Progenitor cell of endocrine pancreas (in vitro differentiated cells): ENCODE results near the gene TMEM139. TPM values are rescaled to one million over a fixed set of nuclear protein-coding genes. Genes with fewer than 3 reads are reported as not detected.

Source experiments
- DNase-seq: peaks from one replicate; pipeline ENCODE4 v3.0.0; 2021; ENCODE audit warnings: low spot score; ENCODE audit not compliant: unreplicated experiment
- H3K27ac Mint-ChIP-seq: 2 replicates; pipeline ENCODE4 v1.8.0; 2021; ENCODE audit warnings: mild to moderate bottlenecking, moderate library complexity, mixed read lengths
- H3K27me3 Mint-ChIP-seq: 2 replicates; pipeline ENCODE4 v1.8.0; 2021; ENCODE audit warnings: mixed read lengths
- H3K36me3 Mint-ChIP-seq: 2 replicates; pipeline ENCODE4 v1.8.0; 2022; ENCODE audit warnings: mixed read lengths; ENCODE audit not compliant: insufficient read depth
- H3K4me1 Mint-ChIP-seq: 2 replicates; pipeline ENCODE4 v1.8.0; 2021; ENCODE audit warnings: low read depth, mixed read lengths
- H3K4me3 Mint-ChIP-seq: 2 replicates; pipeline ENCODE4 v1.8.0; 2021; ENCODE audit warnings: low read depth, mild to moderate bottlenecking, moderate library complexity, mixed read lengths
- H3K9me3 Mint-ChIP-seq: 2 replicates; pipeline ENCODE4 v1.8.0; 2021; ENCODE audit warnings: low read depth, mixed read lengths
- total RNA-seq: library from RNA; stranded (reverse); gene quantifications from 2 replicates; pipeline ENCODE4 v1.2.1, GENCODE V29; 2021
- TF ChIP-seq, protein P1 (sequence below): fragments of 200-600 bp; sonication (generic); IDR thresholded peaks from one replicate; pipeline ENCODE4 v1.5.0; 2021; ENCODE audit warnings: antibody characterized with exemption, mild to moderate bottlenecking; ENCODE audit not compliant: unreplicated experiment

TMEM139 gene
- total RNA-seq, 1 donor from 2014 or later = 4.7 TPM

DNA sequence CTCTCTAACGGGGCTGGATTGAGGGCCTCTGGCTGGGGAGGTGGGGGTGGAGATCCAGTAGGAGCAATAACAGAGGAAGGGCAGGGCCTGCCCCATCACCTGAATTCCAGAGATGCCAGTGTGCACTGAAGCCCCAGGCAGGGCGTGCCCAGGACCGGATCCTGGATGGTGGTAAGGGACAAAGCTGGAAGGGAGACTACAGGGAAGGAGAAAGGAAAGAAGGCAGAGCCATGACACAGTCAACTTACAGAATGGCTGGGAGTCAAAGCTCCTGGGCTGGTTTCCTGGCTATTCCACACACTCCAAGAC is 666 bp downstream of the TMEM139 start:
- TF ChIP-seq, protein P1, sequence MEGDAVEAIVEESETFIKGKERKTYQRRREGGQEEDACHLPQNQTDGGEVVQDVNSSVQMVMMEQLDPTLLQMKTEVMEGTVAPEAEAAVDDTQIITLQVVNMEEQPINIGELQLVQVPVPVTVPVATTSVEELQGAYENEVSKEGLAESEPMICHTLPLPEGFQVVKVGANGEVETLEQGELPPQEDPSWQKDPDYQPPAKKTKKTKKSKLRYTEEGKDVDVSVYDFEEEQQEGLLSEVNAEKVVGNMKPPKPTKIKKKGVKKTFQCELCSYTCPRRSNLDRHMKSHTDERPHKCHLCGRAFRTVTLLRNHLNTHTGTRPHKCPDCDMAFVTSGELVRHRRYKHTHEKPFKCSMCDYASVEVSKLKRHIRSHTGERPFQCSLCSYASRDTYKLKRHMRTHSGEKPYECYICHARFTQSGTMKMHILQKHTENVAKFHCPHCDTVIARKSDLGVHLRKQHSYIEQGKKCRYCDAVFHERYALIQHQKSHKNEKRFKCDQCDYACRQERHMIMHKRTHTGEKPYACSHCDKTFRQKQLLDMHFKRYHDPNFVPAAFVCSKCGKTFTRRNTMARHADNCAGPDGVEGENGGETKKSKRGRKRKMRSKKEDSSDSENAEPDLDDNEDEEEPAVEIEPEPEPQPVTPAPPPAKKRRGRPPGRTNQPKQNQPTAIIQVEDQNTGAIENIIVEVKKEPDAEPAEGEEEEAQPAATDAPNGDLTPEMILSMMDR = no peak
- Mint-ChIP-seq H3K27me3 (no peaks in the 10 kb centered on the region), H3K9me3 (peaks cover 8% of the 10 kb centered on the region), H3K36me3 (peaks cover 9% of the 10 kb centered on the region), H3K4me1 (peaks cover 29% of the 10 kb centered on the region), H3K4me3 (peak overlapping the region; percentile 63), H3K27ac (peak overlapping the region; percentile 73)
- DNase-seq = no peak

DNA sequence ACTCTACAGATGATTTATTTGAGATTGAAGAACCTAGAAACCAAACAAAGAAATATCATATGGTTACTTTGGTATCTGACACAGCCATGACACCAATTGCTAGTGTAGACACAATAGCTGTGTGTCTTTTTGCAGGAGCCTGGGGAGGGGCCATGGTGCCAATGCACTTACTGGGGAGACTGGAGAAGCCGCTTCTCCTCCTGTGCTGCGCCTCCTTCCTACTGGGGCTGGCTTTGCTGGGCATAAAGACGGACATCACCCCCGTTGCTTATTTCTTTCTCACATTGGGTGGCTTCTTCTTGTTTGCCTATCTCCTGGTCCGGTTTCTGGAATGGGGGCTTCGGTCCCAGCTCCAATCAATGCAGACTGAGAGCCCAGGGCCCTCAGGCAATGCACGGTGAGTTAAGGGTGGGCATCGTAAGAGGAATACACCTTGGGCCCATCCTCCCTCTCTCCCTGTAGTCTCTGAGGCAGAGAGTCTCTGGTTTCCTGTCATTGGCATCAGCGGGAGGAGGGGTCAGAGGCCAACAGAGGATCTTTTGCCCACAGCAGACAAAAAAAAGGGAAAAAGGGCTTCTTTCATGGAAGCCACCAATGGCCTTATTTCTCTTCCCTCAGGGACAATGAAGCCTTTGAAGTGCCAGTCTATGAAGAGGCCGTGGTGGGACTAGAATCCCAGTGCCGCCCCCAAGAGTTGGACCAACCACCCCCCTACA is 1.2 kb downstream of the TMEM139 start:
- DNase-seq = no peak
- Mint-ChIP-seq H3K4me1 (peaks cover 29% of the 10 kb centered on the region), H3K4me3 (no peak overlapping the region), H3K27ac (peak overlapping the region; percentile 73), H3K9me3 (peaks cover 8% of the 10 kb centered on the region), H3K27me3 (no peaks in the 10 kb centered on the region), H3K36me3 (peaks cover 9% of the 10 kb centered on the region)
- TF ChIP-seq, protein P1 = no peak

DNA sequence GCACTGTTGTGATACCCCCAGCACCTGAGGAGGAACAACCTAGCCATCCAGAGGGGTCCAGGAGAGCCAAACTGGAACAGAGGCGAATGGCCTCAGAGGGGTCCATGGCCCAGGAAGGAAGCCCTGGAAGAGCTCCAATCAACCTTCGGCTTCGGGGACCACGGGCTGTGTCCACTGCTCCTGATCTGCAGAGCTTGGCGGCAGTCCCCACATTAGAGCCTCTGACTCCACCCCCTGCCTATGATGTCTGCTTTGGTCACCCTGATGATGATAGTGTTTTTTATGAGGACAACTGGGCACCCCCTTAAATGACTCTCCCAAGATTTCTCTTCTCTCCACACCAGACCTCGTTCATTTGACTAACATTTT is 1.7 kb downstream of the TMEM139 start:
- H3K9me3 Mint-ChIP-seq = peaks cover 8% of the 10 kb centered on the region
- DNase-seq = no peak
- H3K36me3 Mint-ChIP-seq = peaks cover 12% of the 10 kb centered on the region
- TF ChIP-seq, protein P1 = no peak
- H3K4me3 Mint-ChIP-seq = no peak overlapping the region
- no peak overlapping the region for H3K27ac Mint-ChIP-seq
- H3K27me3 Mint-ChIP-seq = no peaks in the 10 kb centered on the region
- H3K4me1 Mint-ChIP-seq = peaks cover 33% of the 10 kb centered on the region

DNA sequence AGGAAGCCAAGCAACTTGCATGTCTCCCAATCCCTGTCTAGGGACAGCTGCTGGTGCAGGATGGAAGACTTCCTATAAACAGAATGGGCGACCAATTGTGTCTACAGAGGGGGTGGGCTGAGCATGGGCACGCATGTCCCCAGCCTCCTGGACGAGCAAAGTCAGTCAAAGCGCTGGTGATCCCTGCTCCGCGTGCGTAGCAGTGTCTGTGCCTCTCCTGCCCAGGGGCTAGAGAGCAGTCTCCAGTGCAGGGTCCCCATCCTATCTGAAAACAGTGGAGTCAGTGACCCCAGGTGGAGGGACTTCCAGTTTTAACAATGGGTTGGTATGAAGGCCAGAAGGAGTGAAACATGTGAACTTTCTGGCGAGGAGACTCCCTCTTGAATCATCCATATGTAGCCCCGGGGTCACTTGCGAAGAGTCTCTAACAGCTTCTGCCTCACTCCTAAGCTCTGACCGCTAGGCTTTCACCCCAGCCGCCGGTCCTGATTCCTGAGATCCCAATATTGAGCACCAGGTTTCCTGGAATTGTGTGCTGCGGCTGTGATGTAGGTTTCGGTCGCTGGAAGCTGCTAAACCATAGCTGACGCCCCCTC is 2.7 kb downstream of the TMEM139 start:
- Mint-ChIP-seq H3K4me3 (peak overlapping the region; percentile 94), H3K27me3 (no peaks in the 10 kb centered on the region), H3K36me3 (peaks cover 16% of the 10 kb centered on the region), H3K4me1 (peaks cover 32% of the 10 kb centered on the region), H3K9me3 (peaks cover 8% of the 10 kb centered on the region), H3K27ac (peak overlapping the region; percentile 96)
- TF ChIP-seq, protein P1 = no peak
- DNase-seq = no peak

DNA sequence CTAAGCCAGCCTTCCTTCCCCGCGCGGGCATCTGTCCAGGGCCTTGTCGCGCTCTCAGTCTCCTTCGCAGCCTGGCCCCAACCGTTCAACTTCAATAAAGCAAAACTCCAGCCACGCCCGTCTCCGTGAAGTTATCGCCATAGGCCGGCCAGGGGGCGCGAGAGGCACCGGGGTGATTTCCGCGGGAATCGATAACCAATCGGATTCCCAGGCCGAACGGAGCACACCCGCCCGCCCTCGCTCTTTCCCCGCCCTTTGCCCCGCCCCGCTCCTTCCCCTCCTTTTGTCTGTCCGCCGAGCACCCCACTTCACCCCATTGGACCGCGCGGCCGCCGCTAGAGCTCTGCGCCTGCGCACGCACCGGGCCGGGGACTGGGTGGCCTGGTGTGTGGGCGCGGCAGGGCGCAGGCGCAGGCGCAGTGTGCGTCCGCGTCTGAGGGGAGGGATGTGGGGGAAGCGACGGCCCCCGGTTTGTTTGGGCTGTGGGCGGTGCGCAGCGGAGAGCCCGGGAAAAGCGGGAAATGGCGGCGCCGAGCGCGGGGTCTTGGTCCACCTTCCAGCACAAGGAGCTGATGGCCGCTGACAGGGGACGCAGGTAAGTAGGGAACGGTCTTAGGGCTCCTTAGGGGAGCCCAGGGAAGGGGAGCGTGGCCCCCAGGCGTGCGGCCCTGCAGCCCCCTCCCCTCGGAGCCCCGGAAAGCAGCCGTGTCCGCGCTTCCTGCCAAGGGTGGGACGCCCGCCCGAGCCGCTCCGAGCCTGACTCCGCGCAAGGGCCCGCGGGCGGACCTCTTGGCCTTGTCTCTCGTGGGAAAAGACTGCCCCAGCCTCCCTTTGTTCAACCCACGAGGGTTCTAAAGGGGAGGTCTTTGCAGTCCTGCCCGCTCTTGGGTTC is 3.4 kb downstream of the TMEM139 start, which contains the start of gene CASP2:
Gene CASP2, plus strand, starts transcription at position 417 of the 892 bp plus-strand sequence. Its CDS starts 105 bp downstream, at position 522.
- peak; percentile 98 for DNase-seq
- peak within 1 kb of the TSS; percentile 96 for H3K27ac Mint-ChIP-seq
- peaks cover 16% of the 10 kb centered on the region for H3K36me3 Mint-ChIP-seq
- H3K9me3 Mint-ChIP-seq = peaks cover 8% of the 10 kb centered on the region
- TF ChIP-seq, protein P1 = peak; percentile 47
- peak within 1 kb of the TSS; percentile 94 for H3K4me3 Mint-ChIP-seq
- H3K4me1 Mint-ChIP-seq = peaks cover 32% of the 10 kb centered on the region
- no peaks in the 10 kb centered on the region for H3K27me3 Mint-ChIP-seq
